ENCODE results near the gene CPSF4L.

The CPSF4L gene

GRCh38 chr17:73231395-73231794, 30.3 kb downstream of the CPSF4L start:
- DNase-seq, result no peak

GRCh38 chr17:73230088-73230487, 31.6 kb downstream of the CPSF4L start:
- no peak for DNase-seq

- DNase-seq, result no peak
These were observed 32.9 kb downstream of the CPSF4L start for GRCh38 chr17:73228748-73229236.

- no peak for DNase-seq
These were observed 33.7 kb downstream of the CPSF4L start for GRCh38 chr17:73227944-73228343.

- no peak for DNase-seq
These were observed 34.3 kb downstream of the CPSF4L start for GRCh38 chr17:73227379-73227778.

GRCh38 chr17:73226556-73227172, 35.0 kb downstream of the CPSF4L start:
- DNase-seq, result no peak

- no peak for DNase-seq
These were observed 36.9 kb downstream of the CPSF4L start for GRCh38 chr17:73224663-73225305.

- no peak for DNase-seq
These were observed 37.4 kb downstream of the CPSF4L start for GRCh38 chr17:73224237-73224636.

GRCh38 chr17:73223626-73224230, 38.0 kb downstream of the CPSF4L start:
- DNase-seq, result no peak

GRCh38 chr17:73215447-73215846, 46.2 kb downstream of the CPSF4L start:
- DNase-seq, result no peak

GRCh38 chr17:73214851-73215250, 46.8 kb downstream of the CPSF4L start:
- DNase-seq, result no peak

- DNase-seq, result no peak
These were observed 47.7 kb downstream of the CPSF4L start for GRCh38 chr17:73214008-73214407.

GRCh38 chr17:73211745-73212144, 49.9 kb downstream of the CPSF4L start:
- no peak for DNase-seq

GRCh38 chr17:73210002-73210678, 51.5 kb downstream of the CPSF4L start:
- no peak for DNase-seq

GRCh38 chr17:73209436-73209835, 52.2 kb downstream of the CPSF4L start:
- no peak for DNase-seq

- no peak for DNase-seq
These were observed 53.4 kb downstream of the CPSF4L start for GRCh38 chr17:73208139-73208827.

GRCh38 chr17:73205459-73205961, 56.2 kb downstream of the CPSF4L start:
- no peak for DNase-seq

- DNase-seq, result no peak
These were observed 57.7 kb downstream of the CPSF4L start for GRCh38 chr17:73203788-73204479.

- no peak for DNase-seq
These were observed 58.4 kb downstream of the CPSF4L start for GRCh38 chr17:73203135-73203787.

- no peak for DNase-seq
These were observed 60.2 kb downstream of the CPSF4L start for GRCh38 chr17:73201215-73202069.

- no peak for DNase-seq
These were observed 61.2 kb downstream of the CPSF4L start for GRCh38 chr17:73200476-73200875.
